Measurements from ENCODE around the gene C14orf132. TPM values are rescaled to one million over a fixed set of nuclear protein-coding genes. Genes with fewer than 3 reads are reported as not detected.

C14orf132 gene
- total and polyA plus RNA-seq, 9 donors: 3.9 to 20.3 (median 7.7) TPM

DNA sequence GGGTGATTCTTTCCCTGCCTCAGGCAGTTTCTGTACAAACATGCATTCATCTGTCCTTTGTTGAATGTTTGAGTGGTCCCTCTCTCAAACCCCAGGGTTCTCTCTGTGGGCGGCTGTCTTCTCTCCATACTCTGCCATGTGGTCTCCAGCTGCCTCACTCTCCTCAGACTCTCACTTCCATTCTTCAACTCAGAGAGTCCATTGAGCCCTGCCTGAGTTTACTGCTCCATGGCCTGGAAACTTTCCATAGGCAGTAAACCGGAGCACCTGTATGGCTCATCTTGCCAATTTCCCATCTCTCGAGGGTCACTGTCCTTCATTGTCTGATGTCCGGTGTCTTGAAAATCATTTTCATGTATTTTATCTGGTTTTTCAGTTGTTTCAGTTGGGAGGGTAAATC is 11.3 kb downstream of the C14orf132 start:
- intact Hi-C loops (cut with DNase I): no loop called here
- no peak overlapping the region for H3K27ac ChIP-seq
- no peak for TF ChIP-seq POLR2A (IDR thresholded peaks at IDR 0.05)
- no peak for TF ChIP-seq EP300 (IDR thresholded peaks at IDR 0.05)
- TF ChIP-seq, protein P1, sequence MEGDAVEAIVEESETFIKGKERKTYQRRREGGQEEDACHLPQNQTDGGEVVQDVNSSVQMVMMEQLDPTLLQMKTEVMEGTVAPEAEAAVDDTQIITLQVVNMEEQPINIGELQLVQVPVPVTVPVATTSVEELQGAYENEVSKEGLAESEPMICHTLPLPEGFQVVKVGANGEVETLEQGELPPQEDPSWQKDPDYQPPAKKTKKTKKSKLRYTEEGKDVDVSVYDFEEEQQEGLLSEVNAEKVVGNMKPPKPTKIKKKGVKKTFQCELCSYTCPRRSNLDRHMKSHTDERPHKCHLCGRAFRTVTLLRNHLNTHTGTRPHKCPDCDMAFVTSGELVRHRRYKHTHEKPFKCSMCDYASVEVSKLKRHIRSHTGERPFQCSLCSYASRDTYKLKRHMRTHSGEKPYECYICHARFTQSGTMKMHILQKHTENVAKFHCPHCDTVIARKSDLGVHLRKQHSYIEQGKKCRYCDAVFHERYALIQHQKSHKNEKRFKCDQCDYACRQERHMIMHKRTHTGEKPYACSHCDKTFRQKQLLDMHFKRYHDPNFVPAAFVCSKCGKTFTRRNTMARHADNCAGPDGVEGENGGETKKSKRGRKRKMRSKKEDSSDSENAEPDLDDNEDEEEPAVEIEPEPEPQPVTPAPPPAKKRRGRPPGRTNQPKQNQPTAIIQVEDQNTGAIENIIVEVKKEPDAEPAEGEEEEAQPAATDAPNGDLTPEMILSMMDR (IDR thresholded peaks at IDR 0.05): no peak
- H3K4me1 ChIP-seq (ENCODE audit: insufficient read depth): no peaks in the 10 kb centered on the region
- H3K9me3 ChIP-seq: no peaks in the 10 kb centered on the region
- no peak for DNase-seq
- H3K27me3 ChIP-seq: no peaks in the 10 kb centered on the region
- WGBS, 3 donors: 70 to 89% (median 88%) methylated on average over 4 of the region's 4 CpGs
- no peaks in the 10 kb centered on the region for H3K36me3 ChIP-seq
- H3K4me3 ChIP-seq: no peak overlapping the region

DNA sequence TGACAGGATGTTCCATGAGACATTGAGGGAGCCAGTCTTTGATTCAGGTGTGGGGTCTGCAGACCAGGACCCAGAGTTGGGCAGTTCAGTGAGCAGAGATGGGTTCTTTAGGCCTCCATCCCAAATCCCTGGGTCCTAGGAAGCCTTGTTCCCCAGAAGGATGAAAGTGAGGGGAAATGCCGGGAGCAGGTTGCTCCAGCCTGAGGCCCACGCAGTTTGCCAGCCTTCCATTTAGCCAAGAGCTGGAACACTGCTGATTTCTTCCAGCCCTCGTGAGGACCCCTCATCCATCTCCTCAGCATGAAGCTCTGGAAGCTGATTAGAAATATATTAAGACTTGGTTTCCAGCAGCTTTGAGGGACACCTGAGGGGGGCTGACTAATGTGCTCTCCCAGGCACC is 12.1 kb downstream of the C14orf132 start:
- Histone ChIP-seq H3K36me3 (no peaks in the 10 kb centered on the region), H3K27ac (no peak overlapping the region), H3K4me3 (no peak overlapping the region), H3K4me1 (ENCODE audit: insufficient read depth) (no peaks in the 10 kb centered on the region), H3K9me3 (no peaks in the 10 kb centered on the region), H3K27me3 (no peaks in the 10 kb centered on the region)
- intact Hi-C loops (cut with DNase I): no loop called here
- no peak for DNase-seq
- TF ChIP-seq EP300 (IDR thresholded peaks at IDR 0.05) (no peak), POLR2A (IDR thresholded peaks at IDR 0.05) (no peak)
- TF ChIP-seq, protein P1 (IDR thresholded peaks at IDR 0.05): no peak
- 60 to 64% (median 63%) methylated on average over 3 of the region's 3 CpGs for WGBS, 3 donors

DNA sequence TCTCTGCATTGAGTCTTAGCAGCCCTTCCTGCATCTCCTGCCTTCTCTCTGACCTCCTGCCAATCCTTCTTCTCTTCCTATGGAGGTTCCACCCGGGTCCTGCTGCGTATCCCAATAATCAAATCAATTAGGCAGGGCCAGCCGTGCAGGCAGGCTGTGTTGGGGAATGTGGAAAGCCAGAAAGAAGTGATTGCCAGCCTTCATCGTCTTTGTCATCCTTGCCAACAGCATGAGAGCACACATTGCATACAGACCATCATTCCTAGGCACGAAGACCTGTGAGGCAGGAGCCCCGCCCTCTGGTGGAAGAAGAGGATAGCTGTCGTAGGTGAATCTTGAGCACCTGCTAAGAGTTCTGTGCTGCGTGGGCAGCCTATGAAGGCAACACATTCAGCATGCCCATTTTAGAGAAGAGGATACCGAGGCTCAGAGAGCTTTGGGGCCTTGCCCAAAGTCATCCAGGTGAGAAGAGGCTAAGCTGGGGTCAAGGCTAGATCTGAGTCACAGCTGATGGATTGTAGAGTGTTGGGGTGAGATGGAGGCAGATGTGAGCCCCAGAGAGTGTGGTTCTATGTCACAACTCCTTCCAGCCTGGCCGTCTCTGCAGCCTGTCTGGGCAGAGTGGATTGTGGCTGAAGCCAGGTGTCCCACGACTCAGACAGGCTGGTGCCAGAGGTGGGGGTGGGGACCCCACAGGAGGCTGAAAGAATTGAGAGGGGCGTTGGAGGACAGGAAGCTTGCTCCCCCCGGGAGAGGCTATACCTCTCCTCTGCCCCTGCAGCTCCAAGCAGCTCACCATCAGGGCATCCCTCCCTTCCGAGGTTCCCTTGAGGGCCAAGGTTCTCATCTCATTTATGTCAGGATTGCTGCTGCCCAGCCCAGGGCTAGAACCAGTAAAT is 12.7 kb downstream of the C14orf132 start:
- Histone ChIP-seq H3K9me3 (no peaks in the 10 kb centered on the region), H3K27me3 (no peaks in the 10 kb centered on the region), H3K4me1 (ENCODE audit: insufficient read depth) (no peaks in the 10 kb centered on the region), H3K36me3 (no peaks in the 10 kb centered on the region), H3K4me3 (no peak overlapping the region), H3K27ac (no peak overlapping the region)
- WGBS, 3 donors: 84 to 89% (median 88%) methylated on average over 14 of the region's 14 CpGs
- TF ChIP-seq EP300 (IDR thresholded peaks at IDR 0.05) (no peak), POLR2A (IDR thresholded peaks at IDR 0.05) (no peak)
- TF ChIP-seq, protein P1 (IDR thresholded peaks at IDR 0.05): no peak
- intact Hi-C loops (cut with DNase I): no loop called here
- no peak for DNase-seq

DNA sequence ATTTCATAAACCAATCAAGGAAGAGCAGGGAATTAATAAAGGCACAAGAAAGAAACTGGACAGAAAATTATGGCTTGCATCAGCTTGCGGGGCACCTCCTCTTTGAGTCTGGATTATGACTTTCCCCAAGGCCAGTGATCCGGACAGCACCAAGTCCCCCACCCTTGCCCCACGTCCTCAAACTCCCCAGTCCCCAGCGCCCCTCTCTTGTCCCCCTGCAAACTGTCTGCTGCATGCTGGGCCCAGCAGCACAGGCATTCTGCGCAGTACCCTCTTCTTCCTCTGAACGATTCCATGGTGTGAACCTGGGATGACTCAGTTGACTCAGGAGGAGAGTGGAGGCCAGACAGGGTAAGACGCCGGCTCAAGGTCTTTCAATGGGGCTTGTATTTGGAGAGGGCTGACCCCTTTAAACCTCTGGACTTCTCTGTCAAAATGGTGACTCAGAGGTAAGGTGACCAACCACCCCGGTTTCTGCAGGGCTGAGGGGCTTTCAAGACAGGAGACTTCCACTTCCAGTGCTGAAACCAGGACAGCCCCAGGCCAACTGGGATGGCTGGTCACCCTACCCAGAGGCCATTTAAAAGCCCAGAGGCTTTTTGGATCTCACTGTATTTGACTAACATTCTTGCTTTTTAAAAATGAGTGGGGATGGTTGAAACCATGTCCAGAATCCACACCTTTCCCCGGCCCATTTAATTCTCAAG is 13.5 kb downstream of the C14orf132 start:
- DNase-seq: no peak
- no peaks in the 10 kb centered on the region for H3K4me1 ChIP-seq (ENCODE audit: insufficient read depth)
- no peak overlapping the region for H3K27ac ChIP-seq
- H3K27me3 ChIP-seq: no peaks in the 10 kb centered on the region
- TF ChIP-seq, protein P1 (IDR thresholded peaks at IDR 0.05): no peak
- TF ChIP-seq POLR2A (IDR thresholded peaks at IDR 0.05): no peak
- TF ChIP-seq EP300 (IDR thresholded peaks at IDR 0.05): no peak
- no peaks in the 10 kb centered on the region for H3K9me3 ChIP-seq
- no peak overlapping the region for H3K4me3 ChIP-seq
- no peaks in the 10 kb centered on the region for H3K36me3 ChIP-seq
- intact Hi-C loops (cut with DNase I): no loop called here
- WGBS, 3 donors: 73 to 78% (median 77%) methylated on average over 10 of the region's 10 CpGs
